B cell (primary cell): ENCODE data around the gene ASTN2. TPM values are rescaled to one million over a fixed set of nuclear protein-coding genes. Genes with fewer than 3 reads are reported as not detected.

Experiments
- ATAC-seq: fragments of 200-7000 bp; cut with Tn5 transposase; one replicate; pipeline ENCODE4 v1.10.0; 2021; ENCODE audit warnings: low read depth, mild to moderate bottlenecking, moderate number of reproducible peaks, moderate library complexity
- CTCF ChIA-PET: fragments of 350-600 bp; sonication (Branson Sonifier 250); formaldehyde crosslinking; loops from one replicate; lab custom pipeline; 2021; ENCODE audit warnings: antibody characterized with exemption, inconsistent platforms; lab: Charles Lee
- POLR2A ChIA-PET: fragments of 350-600 bp; sonication (Branson Sonifier 250); formaldehyde crosslinking; loops from one replicate; lab custom pipeline; 2021; ENCODE audit warnings: antibody characterized with exemption; lab: Charles Lee
- DNase-seq: peaks from one replicate; pipeline ENCODE4 v3.0.0; 2013
- H2AFZ ChIP-seq: 2 replicates; pipeline ENCODE4 v1.6.1; 2012; ENCODE audit warnings: mild to moderate bottlenecking, low read depth, low read length; ENCODE audit not compliant: insufficient read depth, poor library complexity, severe bottlenecking
- H3K27ac ChIP-seq, 2 donors: 1 replicate in 1 of 2; 2 replicates in 1 of 2; pipeline ENCODE4 v1.5.1; 2012 to 2013; ENCODE audit warnings: low read length in 2 of 2, mild to moderate bottlenecking in 2 of 2, moderate library complexity in 1 of 2
- H3K27me3 ChIP-seq, 4 experiments: fragments of 200-600 bp in 1 of 4; sonication (generic) in 1 of 4; replicated peaks in 1 of 4; 1 replicate in 2 of 4; 2 replicates in 2 of 4; pipeline versions ENCODE4 v1.6.1 to v1.7.0; 2013 to 2016; ENCODE audit warnings: low read length in 3 of 4, mild to moderate bottlenecking in 2 of 4, mixed read lengths in 1 of 4, moderate library complexity in 1 of 4; ENCODE audit not compliant: insufficient read depth in 4 of 4, control insufficient read depth in 3 of 4; ENCODE audit errors: control extremely low read depth in 1 of 4
- H3K36me3 ChIP-seq, 2 experiments: replicated peaks in 1 of 2; 1 replicate in 1 of 2; 2 replicates in 1 of 2; pipeline versions ENCODE4 v1.6.1 to v1.7.1; 2013; ENCODE audit warnings: low read length in 1 of 2; ENCODE audit not compliant: insufficient read depth in 2 of 2, control insufficient read depth in 1 of 2; ENCODE audit errors: control extremely low read depth in 1 of 2, extremely low read depth in 1 of 2
- H3K4me1 ChIP-seq, 2 donors: fragments of 200-600 bp in 1 of 2; sonication (generic) in 1 of 2; 1 replicate in 1 of 2; 2 replicates in 1 of 2; pipeline versions ENCODE4 v1.5.1 to v1.6.1; 2013 to 2017; ENCODE audit warnings: low read length in 2 of 2; ENCODE audit not compliant: control insufficient read depth in 2 of 2, insufficient read depth in 2 of 2
- H3K4me2 ChIP-seq: replicated peaks from 2 replicates; pipeline ENCODE3; 2012; ENCODE audit warnings: mild to moderate bottlenecking, low read depth, low read length; ENCODE audit not compliant: poor library complexity, severe bottlenecking
- H3K4me3 ChIP-seq, 5 experiments: fragments of 200-600 bp in 1 of 5; sonication (generic) in 1 of 5; 1 replicate in 3 of 5; 2 replicates in 2 of 5; pipeline versions ENCODE4 v1.5.1 to v1.7.0; 2011 to 2016; ENCODE audit warnings: low read length in 4 of 5, mild to moderate bottlenecking in 4 of 5, low read depth in 2 of 5, control low read depth in 1 of 5, moderate library complexity in 1 of 5; ENCODE audit not compliant: insufficient read depth in 1 of 5; ENCODE audit errors: control extremely low read depth in 1 of 5, extremely low read depth in 1 of 5
- H3K79me2 ChIP-seq: fragments of 200-600 bp; sonication (generic); one replicate; pipeline ENCODE4 v1.6.0; 2016; ENCODE audit warnings: low read length; ENCODE audit not compliant: control insufficient read depth, insufficient read depth
- H3K9ac ChIP-seq: fragments of 200-600 bp; sonication (generic); 2 replicates; pipeline ENCODE4 v1.6.1; 2017; ENCODE audit warnings: mild to moderate bottlenecking, low read length, moderate library complexity
- H3K9me3 ChIP-seq, 3 donors: one replicate each; pipeline versions ENCODE4 v1.6.1 to v1.7.1; 2013; ENCODE audit warnings: low read length in 2 of 3; ENCODE audit not compliant: control insufficient read depth in 2 of 3, insufficient read depth in 1 of 3; ENCODE audit errors: control extremely low read depth in 1 of 3
- H4K20me1 ChIP-seq: 2 replicates; pipeline ENCODE4 v1.6.0; 2012; ENCODE audit warnings: mild to moderate bottlenecking, low read length; ENCODE audit not compliant: insufficient read depth, control insufficient read depth, poor library complexity, severe bottlenecking
- H3K27ac Mint-ChIP-seq: one replicate; pipeline ENCODE4 v1.8.0; 2021; ENCODE audit warnings: mixed read lengths
- H3K27me3 Mint-ChIP-seq: one replicate; pipeline ENCODE4 v1.8.0; 2021; ENCODE audit warnings: mixed read lengths
- H3K4me1 Mint-ChIP-seq: one replicate; pipeline ENCODE4 v1.8.0; 2021; ENCODE audit warnings: mixed read lengths
- H3K4me3 Mint-ChIP-seq: one replicate; pipeline ENCODE4 v1.8.0; 2021; ENCODE audit warnings: mixed read lengths
- H3K9me3 Mint-ChIP-seq: one replicate; pipeline ENCODE4 v1.8.0; 2022; ENCODE audit warnings: mixed read lengths; ENCODE audit not compliant: insufficient read depth
- EZH2 ChIP-seq: IDR thresholded peaks from 2 replicates; pipeline ENCODE4 v1.6.1; 2012; ENCODE audit warnings: borderline replicate concordance, low read depth, mild to moderate bottlenecking, moderate library complexity, low read length; ENCODE audit not compliant: insufficient read depth, poor library complexity, severe bottlenecking
- WGBS: methylation state at CpG from one replicate; pipeline ENCODE4 v1.1.5; 2013; ENCODE audit warnings: missing lambda C conversion rate; ENCODE audit not compliant: insufficient coverage; 5-methylcytosine and 5-hydroxymethylcytosine counted together
- intact Hi-C: fragments of 100-400 bp; cut with micrococcal nuclease; formaldehyde crosslinking; loops from one replicate; pipeline ENCODE4 v1.10.0; 2022
- polyA plus RNA-seq: library from polyadenylated mRNA; depleted of rRNA; stranded (reverse); fragments of >200 nt; gene quantifications from 2 replicates; pipeline ENCODE4 v1.2.3, GENCODE V29; 2012
- total RNA-seq, 2 donors: library from RNA; stranded (reverse); fragments of 120-200 nt in 1 of 2; gene quantifications; 1 replicate in 1 of 2; 2 replicates in 1 of 2; pipeline versions ENCODE4 v1.2.3 to v1.2.4, GENCODE V29; 2013 to 2022
- TF ChIP-seq, protein P1 (sequence below): fragments of 200-600 bp; IDR thresholded peaks from one replicate; pipeline ENCODE4 v1.8.0; 2022; ENCODE audit warnings: antibody characterized with exemption, mild to moderate bottlenecking

Gene ASTN2
- total and polyA plus RNA-seq, 2 donors (not counting 1 experiment from before 2014, with no cell fraction given): 1.2 to 3.6 TPM

GRCh38 chr9:116907989-116908388 lies 506.9 kb downstream of the ASTN2 start:
- peaks cover 0 to 3% (median 0%) of the 10 kb centered on the region in 3 donors for H3K9me3 ChIP-seq
- H3K9ac ChIP-seq: no peak overlapping the region
- no peaks in the 10 kb centered on the region for H3K4me1 ChIP-seq
- no peaks in the 10 kb centered on the region for H3K27me3 ChIP-seq
- H3K79me2 ChIP-seq: no peaks in the 10 kb centered on the region
- H2AFZ ChIP-seq: no peak overlapping the region
- H3K27ac ChIP-seq: no peak overlapping the region
- Mint-ChIP-seq H3K4me1 (no peaks in the 10 kb centered on the region), H3K27ac (no peak overlapping the region), H3K4me3 (no peak overlapping the region), H3K9me3 (no peaks in the 10 kb centered on the region), H3K27me3 (peaks cover 3% of the 10 kb centered on the region)
- intact Hi-C loops: no loop called here
- ATAC-seq (no peak), DNase-seq (no peak)
- H3K36me3 ChIP-seq: no peaks in the 10 kb centered on the region
- no peak overlapping the region for H3K4me2 ChIP-seq
- whole genome bisulfite sequencing: 100% methylated on average over 1 of the region's 3 CpGs
- no peak for TF ChIP-seq EZH2
- TF ChIP-seq, protein P1, sequence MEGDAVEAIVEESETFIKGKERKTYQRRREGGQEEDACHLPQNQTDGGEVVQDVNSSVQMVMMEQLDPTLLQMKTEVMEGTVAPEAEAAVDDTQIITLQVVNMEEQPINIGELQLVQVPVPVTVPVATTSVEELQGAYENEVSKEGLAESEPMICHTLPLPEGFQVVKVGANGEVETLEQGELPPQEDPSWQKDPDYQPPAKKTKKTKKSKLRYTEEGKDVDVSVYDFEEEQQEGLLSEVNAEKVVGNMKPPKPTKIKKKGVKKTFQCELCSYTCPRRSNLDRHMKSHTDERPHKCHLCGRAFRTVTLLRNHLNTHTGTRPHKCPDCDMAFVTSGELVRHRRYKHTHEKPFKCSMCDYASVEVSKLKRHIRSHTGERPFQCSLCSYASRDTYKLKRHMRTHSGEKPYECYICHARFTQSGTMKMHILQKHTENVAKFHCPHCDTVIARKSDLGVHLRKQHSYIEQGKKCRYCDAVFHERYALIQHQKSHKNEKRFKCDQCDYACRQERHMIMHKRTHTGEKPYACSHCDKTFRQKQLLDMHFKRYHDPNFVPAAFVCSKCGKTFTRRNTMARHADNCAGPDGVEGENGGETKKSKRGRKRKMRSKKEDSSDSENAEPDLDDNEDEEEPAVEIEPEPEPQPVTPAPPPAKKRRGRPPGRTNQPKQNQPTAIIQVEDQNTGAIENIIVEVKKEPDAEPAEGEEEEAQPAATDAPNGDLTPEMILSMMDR: no peak
- ChIA-PET CTCF (no interaction called here), POLR2A (no interaction called here)
- no peaks in the 10 kb centered on the region for H4K20me1 ChIP-seq
- no peak overlapping the region for H3K4me3 ChIP-seq

- 100% methylated on average over 3 of the region's 10 CpGs for WGBS
- POLR2A ChIA-PET: no interaction called here
- H3K79me2 ChIP-seq: no peaks in the 10 kb centered on the region
- H3K27me3 ChIP-seq: no peaks in the 10 kb centered on the region
- Mint-ChIP-seq H3K4me3 (no peak overlapping the region), H3K4me1 (no peaks in the 10 kb centered on the region), H3K27ac (no peak overlapping the region), H3K9me3 (no peaks in the 10 kb centered on the region), H3K27me3 (peaks cover 3% of the 10 kb centered on the region)
- no peak for ATAC-seq
- no peaks in the 10 kb centered on the region for H3K4me1 ChIP-seq
- intact Hi-C loops: no loop called here
- H3K9me3 ChIP-seq: peaks cover 0 to 3% (median 0%) of the 10 kb centered on the region in 3 donors
- H2AFZ ChIP-seq: no peak overlapping the region
- no peak overlapping the region for H3K4me3 ChIP-seq
- no peak overlapping the region for H3K4me2 ChIP-seq
- no peaks in the 10 kb centered on the region for H4K20me1 ChIP-seq
- H3K27ac ChIP-seq: no peak overlapping the region
- CTCF ChIA-PET: no interaction called here
- DNase-seq: no peak
- H3K9ac ChIP-seq: no peak overlapping the region
- TF ChIP-seq, protein P1: no peak
- TF ChIP-seq EZH2: no peak
- no peaks in the 10 kb centered on the region for H3K36me3 ChIP-seq
These were observed 509.7 kb downstream of the ASTN2 start for GRCh38 chr9:116905171-116905588.
